AG09319 (cell line): Measurements from ENCODE around the gene UPF1.
"Not testable (repeated sequence)": the region's sequence is repeated elsewhere in the genome, so short reads cannot be mapped to it uniquely, and the experiment has no call there.

Experiments used
- DNase-seq: peaks from one replicate; pipeline ENCODE4 v3.0.0-alpha.2; 2010; ENCODE audit warnings: low read depth; ENCODE audit errors: extremely low read depth
- TF ChIP-seq, protein P1 (sequence below): IDR thresholded peaks from 2 replicates; pipeline ENCODE4 v1.5.1; 2011; ENCODE audit warnings: low read depth, mild to moderate bottlenecking, inconsistent platforms, low read length, moderate library complexity

UPF1 gene

GRCh38 chr19:18910010-18910409 lies 78.3 kb downstream of the UPF1 start:
- DNase-seq: no peak
- TF ChIP-seq, protein P1, sequence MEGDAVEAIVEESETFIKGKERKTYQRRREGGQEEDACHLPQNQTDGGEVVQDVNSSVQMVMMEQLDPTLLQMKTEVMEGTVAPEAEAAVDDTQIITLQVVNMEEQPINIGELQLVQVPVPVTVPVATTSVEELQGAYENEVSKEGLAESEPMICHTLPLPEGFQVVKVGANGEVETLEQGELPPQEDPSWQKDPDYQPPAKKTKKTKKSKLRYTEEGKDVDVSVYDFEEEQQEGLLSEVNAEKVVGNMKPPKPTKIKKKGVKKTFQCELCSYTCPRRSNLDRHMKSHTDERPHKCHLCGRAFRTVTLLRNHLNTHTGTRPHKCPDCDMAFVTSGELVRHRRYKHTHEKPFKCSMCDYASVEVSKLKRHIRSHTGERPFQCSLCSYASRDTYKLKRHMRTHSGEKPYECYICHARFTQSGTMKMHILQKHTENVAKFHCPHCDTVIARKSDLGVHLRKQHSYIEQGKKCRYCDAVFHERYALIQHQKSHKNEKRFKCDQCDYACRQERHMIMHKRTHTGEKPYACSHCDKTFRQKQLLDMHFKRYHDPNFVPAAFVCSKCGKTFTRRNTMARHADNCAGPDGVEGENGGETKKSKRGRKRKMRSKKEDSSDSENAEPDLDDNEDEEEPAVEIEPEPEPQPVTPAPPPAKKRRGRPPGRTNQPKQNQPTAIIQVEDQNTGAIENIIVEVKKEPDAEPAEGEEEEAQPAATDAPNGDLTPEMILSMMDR: no peak

- no peak for DNase-seq
- TF ChIP-seq, protein P1: no peak
Observed at GRCh38 chr19:18910801-18911436, 79.2 kb downstream of the UPF1 start.

DNA sequence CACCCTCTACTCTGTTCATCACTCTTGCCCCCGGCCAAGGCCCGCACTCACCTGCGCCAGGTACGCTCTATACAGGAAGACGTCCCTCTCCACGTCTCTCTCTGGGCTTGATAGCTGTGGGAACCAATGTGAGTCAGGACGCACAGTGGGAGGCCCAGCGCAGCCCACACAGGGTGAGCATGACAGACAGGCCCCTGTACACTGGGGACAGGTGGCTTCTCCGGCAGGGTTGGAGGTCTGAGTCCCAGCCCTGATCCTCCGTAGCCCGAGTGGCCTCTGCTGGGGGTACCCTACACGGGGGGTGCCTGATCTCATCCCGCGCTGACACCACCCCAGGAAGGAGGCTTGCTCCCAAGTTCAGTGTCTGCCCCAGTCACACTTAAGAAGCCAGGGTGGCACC lies 81.2 kb downstream of the UPF1 start:
- DNase-seq: no peak
- TF ChIP-seq, protein P1: no peak

DNA sequence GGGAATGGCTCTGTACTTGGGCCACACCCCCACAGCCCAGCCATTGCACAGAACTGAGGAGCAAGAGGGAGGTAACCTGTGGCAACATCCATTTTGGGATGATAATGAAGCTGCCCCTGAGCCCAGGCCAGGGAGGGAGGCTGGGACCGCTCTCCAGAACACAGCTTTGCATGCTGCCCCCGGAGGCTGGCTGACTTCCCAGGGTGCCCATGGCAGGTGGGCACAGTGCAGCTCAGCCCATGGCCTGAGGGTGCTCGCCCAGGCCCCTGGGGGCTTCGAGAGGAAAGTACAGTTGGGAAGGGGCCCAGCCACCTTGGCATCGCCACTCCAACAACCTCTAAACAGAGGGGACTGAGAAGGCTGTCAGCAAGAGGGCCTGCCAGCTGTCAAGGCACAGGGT lies 81.7 kb downstream of the UPF1 start:
- TF ChIP-seq, protein P1: no peak
- no peak for DNase-seq

- no peak for DNase-seq
Observed at GRCh38 chr19:18915639-18916038, 83.9 kb downstream of the UPF1 start.

GRCh38 chr19:18917593-18917992 lies 85.8 kb downstream of the UPF1 start:
- not testable (repeated sequence) for DNase-seq

More at GRCh38 chr19:18915639-18916038, 83.9 kb downstream of the UPF1 start:
- TF ChIP-seq, protein P1: peak; percentile 30
